ENCODE results near the gene HS3ST3A1.

The HS3ST3A1 gene

DNA sequence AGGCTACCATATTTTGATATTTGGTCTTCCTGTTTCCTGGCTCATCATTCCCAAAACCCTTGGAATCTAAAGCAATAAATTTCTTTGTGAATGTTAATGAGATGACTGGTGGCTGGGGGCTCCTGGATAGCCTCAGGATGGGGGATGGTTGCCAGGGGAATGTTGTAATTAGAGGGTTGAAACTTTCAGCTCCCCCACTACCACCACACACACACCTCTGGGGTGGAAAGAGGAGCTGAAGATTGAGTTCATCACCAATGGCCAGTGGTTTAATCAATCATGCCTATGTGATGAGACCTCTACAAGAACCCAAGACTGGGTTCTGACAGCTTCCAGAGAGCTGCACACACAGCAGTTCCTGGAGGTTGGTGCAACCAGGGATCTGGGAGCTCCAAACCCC, 59.1 kb downstream of the HS3ST3A1 start:
- no peaks in the 10 kb centered on the region for H3K9me3 Mint-ChIP-seq
- H3K4me3 Mint-ChIP-seq: no peak overlapping the region
- H3K27me3 Mint-ChIP-seq: peaks cover 3% of the 10 kb centered on the region
- no peak overlapping the region for H3K27ac Mint-ChIP-seq
- no peaks in the 10 kb centered on the region for H3K4me1 Mint-ChIP-seq (ENCODE audit: low read depth)
- H3K36me3 Mint-ChIP-seq (ENCODE audit: low read depth): no peaks in the 10 kb centered on the region

DNA sequence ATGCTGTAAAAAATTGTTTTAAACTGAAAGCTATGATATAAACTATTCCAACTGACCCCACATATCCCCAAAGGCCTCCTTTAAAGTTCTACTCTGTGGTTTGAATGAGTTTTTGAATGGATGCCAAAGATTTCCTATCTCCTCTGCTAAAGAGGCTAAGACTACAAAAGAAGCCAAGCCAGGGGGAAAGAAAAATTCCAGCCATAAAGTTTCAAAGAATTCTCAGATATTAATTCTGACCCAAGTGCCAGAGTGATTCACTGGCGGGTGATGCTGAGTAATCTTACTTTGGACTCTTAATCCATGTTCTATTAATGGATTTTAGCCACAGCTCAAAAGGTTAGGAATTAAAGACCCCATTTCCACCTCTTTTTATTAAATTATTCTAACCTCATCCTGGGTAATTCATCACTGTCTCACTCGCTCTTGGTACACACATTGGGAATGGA, 60.7 kb downstream of the HS3ST3A1 start:
- no peaks in the 10 kb centered on the region for H3K36me3 Mint-ChIP-seq (ENCODE audit: low read depth)
- no peak overlapping the region for H3K27ac Mint-ChIP-seq
- no peaks in the 10 kb centered on the region for H3K9me3 Mint-ChIP-seq
- no peak overlapping the region for H3K4me3 Mint-ChIP-seq
- H3K4me1 Mint-ChIP-seq (ENCODE audit: low read depth): no peaks in the 10 kb centered on the region
- peaks cover 3% of the 10 kb centered on the region for H3K27me3 Mint-ChIP-seq

DNA sequence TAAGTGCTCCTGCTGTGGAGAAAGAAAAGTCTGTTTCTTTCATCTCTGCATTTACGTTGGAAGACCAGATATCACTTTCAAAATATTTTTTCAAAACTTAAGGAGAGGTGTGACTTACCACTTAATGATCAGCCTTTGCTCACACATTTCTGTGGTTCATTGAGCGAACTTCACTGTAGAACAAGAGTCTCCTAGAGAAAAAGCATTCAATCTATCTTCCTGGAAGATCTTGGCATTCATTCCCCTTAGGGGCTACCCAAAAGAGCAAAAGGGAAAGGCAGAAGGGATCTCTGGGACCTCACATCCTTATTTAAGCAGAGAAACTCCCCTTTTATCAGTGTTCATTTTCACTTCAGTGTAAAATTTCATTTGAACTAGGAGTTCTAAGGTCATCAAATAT, 61.2 kb downstream of the HS3ST3A1 start:
- Mint-ChIP-seq H3K36me3 (ENCODE audit: low read depth) (no peaks in the 10 kb centered on the region), H3K27me3 (peaks cover 3% of the 10 kb centered on the region), H3K4me1 (ENCODE audit: low read depth) (no peaks in the 10 kb centered on the region), H3K9me3 (no peaks in the 10 kb centered on the region), H3K27ac (no peak overlapping the region), H3K4me3 (no peak overlapping the region)

DNA sequence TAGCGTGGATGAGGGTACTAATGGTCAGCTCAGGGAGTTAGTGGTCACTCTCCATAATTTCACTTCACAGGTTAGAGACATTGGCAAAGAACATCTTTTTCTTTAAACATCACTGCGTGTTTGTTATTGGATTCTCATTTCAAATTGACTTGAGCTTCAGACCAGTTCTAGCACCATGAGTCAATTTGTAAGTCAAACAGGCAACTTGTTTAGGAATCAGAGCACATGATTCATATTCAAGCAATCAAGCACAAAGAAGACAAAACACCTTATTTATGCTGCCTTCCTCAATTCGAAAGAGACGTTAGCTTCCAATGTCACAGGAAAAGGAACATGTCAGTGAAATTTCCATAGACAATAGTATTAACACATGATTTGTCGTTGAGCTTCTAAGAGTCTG, 62.3 kb downstream of the HS3ST3A1 start:
- H3K4me1 Mint-ChIP-seq (ENCODE audit: low read depth): no peaks in the 10 kb centered on the region
- no peaks in the 10 kb centered on the region for H3K9me3 Mint-ChIP-seq
- H3K27ac Mint-ChIP-seq: no peak overlapping the region
- H3K4me3 Mint-ChIP-seq: no peak overlapping the region
- no peaks in the 10 kb centered on the region for H3K36me3 Mint-ChIP-seq (ENCODE audit: low read depth)
- H3K27me3 Mint-ChIP-seq: peaks cover 3% of the 10 kb centered on the region

DNA sequence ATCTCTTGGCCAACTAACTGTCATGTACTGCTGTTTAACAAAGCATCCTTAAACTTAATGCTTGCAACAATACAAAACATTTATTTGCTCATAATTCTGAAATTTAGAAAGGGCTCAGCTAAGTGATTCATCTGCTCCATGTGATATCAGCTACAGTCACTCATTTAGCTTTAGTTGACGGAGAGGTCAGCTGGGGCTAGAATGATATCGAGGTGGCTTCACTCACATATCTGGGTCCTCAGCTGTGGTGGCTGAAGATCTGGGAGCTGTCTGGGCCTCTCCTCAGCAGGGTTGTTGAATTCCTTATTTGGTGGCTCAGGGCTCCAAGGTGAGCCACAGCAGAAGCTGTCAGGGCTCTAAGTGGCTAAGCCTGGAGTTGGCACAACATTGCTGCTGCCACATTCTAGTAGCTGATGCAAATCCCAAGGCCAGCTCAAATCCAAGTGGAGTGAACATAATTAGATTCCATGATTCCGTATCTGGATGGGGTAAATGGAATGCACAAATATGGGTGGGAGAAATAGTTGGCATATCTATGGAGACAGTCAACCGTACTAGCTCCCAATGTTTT, 62.8 kb downstream of the HS3ST3A1 start:
- Mint-ChIP-seq H3K4me3 (no peak overlapping the region), H3K4me1 (ENCODE audit: low read depth) (no peaks in the 10 kb centered on the region), H3K27ac (no peak overlapping the region), H3K27me3 (peaks cover 3% of the 10 kb centered on the region), H3K36me3 (ENCODE audit: low read depth) (no peaks in the 10 kb centered on the region), H3K9me3 (no peaks in the 10 kb centered on the region)

DNA sequence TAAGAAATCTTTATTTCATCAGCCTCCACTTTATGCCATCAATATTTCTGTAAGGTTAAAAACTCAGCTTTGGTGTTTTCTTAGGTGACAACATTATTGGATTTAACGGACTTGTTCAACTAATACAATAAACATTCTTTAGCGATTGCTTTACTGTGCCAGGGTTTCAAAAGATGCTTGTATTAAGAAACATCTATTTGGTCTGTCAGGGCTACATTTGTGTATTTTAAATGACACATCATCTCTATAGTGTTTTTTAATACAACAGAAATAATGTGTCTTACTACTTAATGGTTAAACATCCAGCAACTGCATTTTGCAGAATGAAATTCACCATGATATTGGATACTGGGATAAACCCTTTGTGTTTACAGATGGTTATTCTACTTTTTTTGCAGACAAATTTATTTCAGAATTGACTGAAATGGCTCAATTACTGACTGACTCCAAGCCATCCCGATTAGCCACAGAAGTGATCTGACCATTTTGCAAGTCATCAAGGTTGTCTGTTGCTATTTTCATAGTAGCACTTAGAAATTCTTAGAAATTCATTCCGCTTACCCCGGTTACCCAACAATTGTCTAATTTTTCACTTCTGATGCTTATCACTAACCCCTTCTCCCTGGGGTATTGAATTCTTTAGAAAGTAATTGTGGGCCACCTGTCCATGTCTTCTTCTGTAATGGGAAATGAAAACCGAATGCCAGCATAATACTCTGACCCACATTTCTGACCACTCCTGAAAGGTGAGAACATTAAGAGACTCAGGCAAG, 63.7 kb downstream of the HS3ST3A1 start:
- no peaks in the 10 kb centered on the region for H3K36me3 Mint-ChIP-seq (ENCODE audit: low read depth)
- H3K9me3 Mint-ChIP-seq: no peaks in the 10 kb centered on the region
- H3K4me1 Mint-ChIP-seq (ENCODE audit: low read depth): no peaks in the 10 kb centered on the region
- no peak overlapping the region for H3K27ac Mint-ChIP-seq
- H3K27me3 Mint-ChIP-seq: peaks cover 3% of the 10 kb centered on the region
- no peak overlapping the region for H3K4me3 Mint-ChIP-seq

DNA sequence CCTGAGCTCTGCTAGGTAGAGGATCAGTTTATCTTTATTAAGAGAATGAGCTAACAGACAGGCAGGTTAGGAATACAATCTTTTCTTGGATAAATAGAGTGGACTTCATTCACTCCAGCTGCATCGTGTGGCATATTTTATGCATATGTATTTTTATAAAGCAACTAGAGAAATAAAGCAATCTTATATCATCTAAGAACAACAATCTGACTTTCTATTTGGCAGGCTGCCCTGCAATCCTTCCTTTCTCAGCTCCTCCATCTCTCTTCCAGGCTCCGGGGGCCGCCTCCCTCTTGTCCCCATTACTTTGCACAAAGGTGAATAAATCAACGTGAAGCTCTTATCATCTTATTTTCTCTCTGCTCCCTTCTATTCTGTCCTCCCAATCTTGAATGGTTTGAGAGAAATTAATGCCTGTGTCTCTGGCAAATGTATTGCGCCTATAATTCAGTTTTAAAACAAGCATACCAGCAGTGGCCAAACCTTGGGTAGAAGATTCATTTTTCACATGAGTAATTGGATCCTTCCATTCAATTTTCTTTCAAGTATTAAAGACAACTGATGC, 64.5 kb downstream of the HS3ST3A1 start:
- no peak overlapping the region for H3K27ac Mint-ChIP-seq
- H3K27me3 Mint-ChIP-seq: peaks cover 3% of the 10 kb centered on the region
- no peak overlapping the region for H3K4me3 Mint-ChIP-seq
- no peaks in the 10 kb centered on the region for H3K36me3 Mint-ChIP-seq (ENCODE audit: low read depth)
- H3K9me3 Mint-ChIP-seq: no peaks in the 10 kb centered on the region
- H3K4me1 Mint-ChIP-seq (ENCODE audit: low read depth): no peaks in the 10 kb centered on the region

DNA sequence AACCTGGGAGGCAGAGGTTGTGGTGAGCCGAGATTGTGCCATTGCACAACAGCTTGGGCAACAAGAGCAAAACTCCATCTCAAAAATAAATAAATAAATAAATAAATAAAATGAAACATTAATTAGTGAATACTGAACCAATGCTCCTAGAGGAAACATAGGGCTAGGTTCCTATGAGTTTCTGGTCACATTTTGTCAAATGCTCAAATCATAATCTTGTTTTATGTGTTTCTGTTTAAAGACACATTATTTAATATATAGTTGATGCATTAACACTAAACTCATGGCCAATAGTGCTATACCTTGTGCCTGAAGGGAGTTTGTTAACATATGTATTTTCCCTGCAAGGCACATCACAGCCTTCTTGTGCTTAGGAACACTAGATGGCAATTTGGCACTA, 66.8 kb downstream of the HS3ST3A1 start:
- H3K4me3 Mint-ChIP-seq: no peak overlapping the region
- no peaks in the 10 kb centered on the region for H3K36me3 Mint-ChIP-seq (ENCODE audit: low read depth)
- no peak overlapping the region for H3K27ac Mint-ChIP-seq
- H3K4me1 Mint-ChIP-seq (ENCODE audit: low read depth): no peaks in the 10 kb centered on the region
- H3K9me3 Mint-ChIP-seq: no peaks in the 10 kb centered on the region
- H3K27me3 Mint-ChIP-seq: peaks cover 14% of the 10 kb centered on the region

DNA sequence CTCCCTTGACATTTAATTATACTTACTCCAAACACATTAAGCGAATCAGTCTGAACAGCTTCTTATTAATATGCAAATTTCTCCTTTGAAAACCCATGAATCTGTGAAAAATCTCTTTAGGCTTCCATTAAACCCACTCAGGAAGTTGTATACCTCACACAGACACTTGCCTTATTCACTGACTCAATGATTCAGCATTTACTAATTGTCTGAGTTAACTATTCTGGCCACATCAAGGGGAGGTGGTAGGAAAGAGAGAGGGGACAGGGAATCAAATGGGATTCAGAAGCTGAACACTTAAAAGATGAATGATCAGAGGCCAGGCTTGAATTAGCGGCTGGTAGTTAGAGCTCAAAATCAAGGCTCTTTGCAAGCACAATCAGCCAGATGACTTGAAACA, 70.0 kb downstream of the HS3ST3A1 start:
- Mint-ChIP-seq H3K4me3 (no peak overlapping the region), H3K9me3 (no peaks in the 10 kb centered on the region), H3K27ac (no peak overlapping the region), H3K36me3 (ENCODE audit: low read depth) (no peaks in the 10 kb centered on the region), H3K4me1 (ENCODE audit: low read depth) (no peaks in the 10 kb centered on the region), H3K27me3 (peaks cover 21% of the 10 kb centered on the region)

DNA sequence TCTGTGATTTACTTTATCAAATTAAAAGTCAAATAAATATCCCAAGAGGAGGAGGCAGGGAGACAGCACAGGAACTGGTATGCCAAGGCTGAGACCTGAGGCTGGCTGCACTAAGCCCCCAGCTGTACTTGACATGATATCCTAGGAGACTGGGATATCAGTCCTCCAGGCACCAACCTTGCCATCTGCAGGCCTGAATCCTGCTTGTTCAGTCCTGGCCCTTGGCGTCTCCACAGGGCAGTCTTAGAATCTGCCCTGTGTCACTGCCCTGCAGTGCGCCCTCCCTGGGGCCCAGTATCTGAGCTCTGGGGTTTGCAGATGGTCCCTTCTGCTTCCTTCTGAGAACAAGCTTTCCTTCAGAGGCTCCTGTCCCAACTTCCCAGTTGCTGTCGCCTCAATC, 75.9 kb downstream of the HS3ST3A1 start:
- no peaks in the 10 kb centered on the region for H3K4me1 Mint-ChIP-seq (ENCODE audit: low read depth)
- peaks cover 19% of the 10 kb centered on the region for H3K27me3 Mint-ChIP-seq
- H3K27ac Mint-ChIP-seq: no peak overlapping the region
- no peak overlapping the region for H3K4me3 Mint-ChIP-seq
- no peaks in the 10 kb centered on the region for H3K36me3 Mint-ChIP-seq (ENCODE audit: low read depth)
- no peaks in the 10 kb centered on the region for H3K9me3 Mint-ChIP-seq

DNA sequence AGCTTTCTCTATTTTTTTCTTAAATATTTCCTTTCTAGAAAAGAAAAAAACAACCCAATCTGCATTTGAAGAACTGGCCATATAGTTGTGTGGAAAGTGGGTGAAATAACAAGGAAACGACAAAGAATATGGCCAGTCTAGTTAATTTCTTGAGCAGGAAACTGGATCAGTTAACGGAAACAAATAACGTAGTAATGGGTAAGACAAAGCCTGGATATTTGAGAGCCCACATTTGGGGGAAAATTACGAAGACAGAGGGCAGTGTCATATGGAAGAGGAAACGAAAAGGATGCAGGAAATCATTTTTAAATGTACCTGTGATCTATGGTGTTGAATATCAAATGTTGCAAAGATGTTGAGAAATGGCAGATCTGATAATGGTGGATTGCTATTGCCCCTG, 78.6 kb downstream of the HS3ST3A1 start:
- Mint-ChIP-seq H3K27me3 (peaks cover 9% of the 10 kb centered on the region), H3K9me3 (no peaks in the 10 kb centered on the region), H3K4me3 (no peak overlapping the region), H3K36me3 (ENCODE audit: low read depth) (no peaks in the 10 kb centered on the region), H3K27ac (no peak overlapping the region), H3K4me1 (ENCODE audit: low read depth) (no peaks in the 10 kb centered on the region)

DNA sequence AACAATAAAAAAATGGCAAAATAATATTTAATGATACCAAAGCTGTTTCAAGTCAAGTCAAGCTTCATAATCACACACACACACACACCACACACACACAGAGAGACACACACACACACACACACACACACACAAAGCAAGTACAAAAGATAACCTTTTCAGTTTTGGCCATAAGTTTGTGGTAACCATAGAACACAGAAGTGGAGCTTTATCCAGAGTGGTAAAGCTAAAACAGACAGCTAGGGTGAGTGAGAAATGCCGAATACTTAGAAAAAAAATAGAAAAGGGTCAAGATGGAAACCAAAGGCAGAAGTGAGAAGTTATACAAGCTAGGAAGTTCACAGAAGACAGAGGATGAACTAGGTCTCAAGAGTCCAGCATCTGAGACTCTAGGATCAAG, 79.0 kb downstream of the HS3ST3A1 start:
- H3K27me3 Mint-ChIP-seq: peaks cover 9% of the 10 kb centered on the region

DNA sequence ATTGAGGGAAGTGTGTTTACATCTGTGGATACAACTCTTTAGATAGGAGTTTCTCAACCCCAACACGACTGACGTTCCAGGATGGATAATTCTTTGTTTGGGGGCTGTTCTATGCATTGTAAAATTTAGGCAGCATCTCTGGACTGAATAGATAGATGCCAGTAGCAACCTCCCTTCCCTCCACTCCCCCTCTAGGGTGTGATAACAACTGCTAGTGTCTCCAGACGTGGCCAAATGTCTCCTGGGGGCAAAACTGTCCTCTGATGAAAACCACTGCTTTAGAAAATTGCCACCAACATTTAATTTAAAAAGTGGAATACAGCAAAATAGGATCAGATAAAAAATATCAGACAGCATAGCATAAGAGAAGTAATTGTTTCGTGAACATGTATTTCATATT, 79.9 kb downstream of the HS3ST3A1 start:
- Mint-ChIP-seq H3K27ac (no peak overlapping the region), H3K4me1 (ENCODE audit: low read depth) (no peaks in the 10 kb centered on the region), H3K4me3 (no peak overlapping the region), H3K27me3 (peaks cover 9% of the 10 kb centered on the region), H3K36me3 (ENCODE audit: low read depth) (no peaks in the 10 kb centered on the region), H3K9me3 (no peaks in the 10 kb centered on the region)

More for the DNA sequence above, 79.0 kb downstream of the HS3ST3A1 start:
- Mint-ChIP-seq H3K36me3 (ENCODE audit: low read depth) (no peaks in the 10 kb centered on the region), H3K9me3 (no peaks in the 10 kb centered on the region), H3K27ac (no peak overlapping the region), H3K4me1 (ENCODE audit: low read depth) (no peaks in the 10 kb centered on the region), H3K4me3 (no peak overlapping the region)

DNA sequence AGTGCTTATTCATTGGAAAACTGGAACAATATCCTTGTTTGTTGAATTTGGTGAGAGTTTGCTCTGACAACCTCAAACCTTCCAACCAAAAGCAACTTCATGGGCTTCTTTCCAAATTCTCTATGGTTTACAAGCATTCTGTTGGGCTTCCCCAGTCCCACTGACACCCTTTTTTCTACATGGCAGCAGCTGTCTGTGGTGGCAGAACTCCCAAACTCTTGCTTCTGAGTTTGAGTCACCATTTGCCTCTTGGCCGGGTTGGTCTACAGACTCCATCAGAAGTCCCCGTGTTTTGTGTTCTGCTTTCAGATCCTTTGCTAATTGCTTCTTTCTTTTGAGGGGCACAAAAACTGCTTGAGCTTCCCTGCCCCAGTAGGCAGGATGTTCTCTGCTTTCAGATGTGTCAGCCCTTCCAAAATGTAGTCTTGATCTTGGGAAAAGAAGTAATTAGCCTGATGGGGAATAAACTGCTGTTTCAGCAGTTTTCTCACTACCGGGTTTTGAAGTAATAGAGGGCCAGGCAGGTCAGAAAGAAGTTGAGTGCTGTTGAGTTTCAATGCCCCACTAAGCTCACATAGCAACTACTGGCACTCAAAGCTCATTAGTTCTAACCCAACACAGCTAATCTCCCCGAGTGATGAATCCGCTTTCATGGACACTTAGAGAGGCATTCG, 80.7 kb downstream of the HS3ST3A1 start:
- no peak overlapping the region for H3K27ac Mint-ChIP-seq
- no peaks in the 10 kb centered on the region for H3K9me3 Mint-ChIP-seq
- no peaks in the 10 kb centered on the region for H3K36me3 Mint-ChIP-seq (ENCODE audit: low read depth)
- no peak overlapping the region for H3K4me3 Mint-ChIP-seq
- no peaks in the 10 kb centered on the region for H3K4me1 Mint-ChIP-seq (ENCODE audit: low read depth)
- peaks cover 7% of the 10 kb centered on the region for H3K27me3 Mint-ChIP-seq

DNA sequence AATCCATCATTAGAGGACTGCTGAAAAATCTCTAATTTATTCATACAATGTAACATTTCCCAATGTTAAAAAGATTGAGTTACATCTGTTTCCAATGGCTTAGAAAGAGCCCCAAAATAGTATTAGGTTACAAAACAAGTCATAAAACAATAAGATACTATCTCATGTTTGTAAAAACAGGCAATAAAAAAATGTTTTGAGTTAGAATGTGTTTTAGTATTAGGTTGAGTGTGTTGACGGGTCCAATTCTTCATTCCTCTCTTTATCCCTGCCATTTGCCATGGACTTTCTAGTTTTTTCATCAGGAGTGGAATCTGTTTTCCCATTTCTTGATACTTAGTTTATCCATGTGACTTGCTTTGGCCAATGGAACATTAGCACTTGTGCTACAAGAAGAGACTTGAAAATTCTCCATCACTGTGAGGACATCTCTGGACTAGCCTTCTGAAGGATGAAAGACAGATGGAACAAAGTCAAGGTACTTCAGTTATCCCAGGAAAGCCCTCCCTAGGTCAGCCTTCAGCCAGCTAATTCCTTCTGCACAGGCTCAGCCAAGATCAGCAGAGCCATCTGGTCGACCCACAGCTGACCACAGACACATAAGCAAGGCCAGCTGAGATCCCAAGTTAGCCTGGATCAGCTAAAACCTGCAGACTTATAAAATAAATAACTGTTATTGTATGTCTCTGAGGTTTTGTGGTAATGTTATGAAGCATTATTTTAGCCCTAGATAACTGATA, 83.3 kb downstream of the HS3ST3A1 start:
- H3K4me3 Mint-ChIP-seq: no peak overlapping the region
- H3K27ac Mint-ChIP-seq: no peak overlapping the region
- no peaks in the 10 kb centered on the region for H3K9me3 Mint-ChIP-seq
- H3K36me3 Mint-ChIP-seq (ENCODE audit: low read depth): no peaks in the 10 kb centered on the region
- no peaks in the 10 kb centered on the region for H3K4me1 Mint-ChIP-seq (ENCODE audit: low read depth)
- peaks cover 9% of the 10 kb centered on the region for H3K27me3 Mint-ChIP-seq
